Caco-2 (cell line): Measurements from ENCODE around the gene CNTNAP5. TPM values are rescaled to one million over a fixed set of nuclear protein-coding genes. Genes with fewer than 3 reads are reported as not detected.

Experiments used
- BruUV-seq: library from RNA; stranded (reverse); fragments of 400-500 nt; replicated peaks from 2 replicates; lab custom pipeline; 2021; lab: Mats Ljungman, UMichigan
- CTCF ChIA-PET: fragments of 300-600 bp; sonication (Branson Sonifier 250); formaldehyde crosslinking; loops from one replicate; lab custom pipeline; 2022; ENCODE audit warnings: antibody characterized with exemption; lab: Charles Lee
- POLR2A ChIA-PET: fragments of 300-600 bp; sonication (Branson Sonifier 250); formaldehyde crosslinking; loops from one replicate; lab custom pipeline; 2022; ENCODE audit warnings: antibody characterized with exemption; lab: Charles Lee
- DNase-seq, 2 experiments: peaks; one replicate each; pipeline versions ENCODE4 v3.0.0 to v3.0.0-alpha.2; 2020 to 2022
- H3K27me3 ChIP-seq: replicated peaks from 2 replicates; pipeline ENCODE4 v1.6.0; 2011; ENCODE audit warnings: low read length; ENCODE audit not compliant: control insufficient read depth, insufficient read depth
- H3K36me3 ChIP-seq: 2 replicates; pipeline ENCODE4 v1.5.1; 2011; ENCODE audit warnings: low read length; ENCODE audit not compliant: control insufficient read depth, insufficient read depth
- H3K4me1 ChIP-seq: fragments of 250-450 bp; sonication (Bioruptor Pico); 2 replicates; pipeline ENCODE4 v1.5.1; 2020; ENCODE audit warnings: mild to moderate bottlenecking
- H3K4me3 ChIP-seq: 2 replicates; pipeline ENCODE4 v1.5.1; 2011; ENCODE audit warnings: low read depth, mild to moderate bottlenecking, control low read depth, low read length
- H3K9me3 ChIP-seq: fragments of 250-450 bp; sonication (Bioruptor Pico); 2 replicates; pipeline ENCODE4 v1.5.1; 2020; ENCODE audit warnings: mild to moderate bottlenecking, moderate library complexity
- H3K27ac Mint-ChIP-seq: one replicate; pipeline ENCODE4 v1.8.0; 2022; ENCODE audit warnings: mixed read lengths; ENCODE audit not compliant: unreplicated experiment
- H3K27me3 Mint-ChIP-seq: one replicate; pipeline ENCODE4 v1.8.0; 2022; ENCODE audit warnings: mixed read lengths; ENCODE audit not compliant: insufficient read depth, unreplicated experiment
- H3K36me3 Mint-ChIP-seq: one replicate; pipeline ENCODE4 v1.8.0; 2022; ENCODE audit warnings: mild to moderate bottlenecking, mixed read lengths; ENCODE audit not compliant: insufficient read depth, unreplicated experiment
- H3K4me1 Mint-ChIP-seq: one replicate; pipeline ENCODE4 v1.8.0; 2022; ENCODE audit warnings: low read depth, mixed read lengths; ENCODE audit not compliant: unreplicated experiment
- H3K4me3 Mint-ChIP-seq: one replicate; pipeline ENCODE4 v1.8.0; 2022; ENCODE audit warnings: mild to moderate bottlenecking, moderate library complexity, mixed read lengths; ENCODE audit not compliant: unreplicated experiment
- H3K9me3 Mint-ChIP-seq: one replicate; pipeline ENCODE4 v1.8.0; 2022; ENCODE audit warnings: mixed read lengths; ENCODE audit not compliant: unreplicated experiment
- intact Hi-C: fragments of 100-400 bp; cut with micrococcal nuclease; formaldehyde crosslinking; loops from one replicate; pipeline ENCODE4 v1.10.0; 2022; ENCODE audit not compliant: unreplicated experiment
- total RNA-seq: library from RNA; stranded (reverse); gene quantifications from 2 replicates; pipeline ENCODE4 v1.2.3, GENCODE V29; 2022
- TF ChIP-seq, protein P1 (sequence below), 2 experiments: fragments of 200-600 bp in 1 of 2; IDR thresholded peaks; 1 replicate in 1 of 2; 2 replicates in 1 of 2; pipeline versions ENCODE4 v1.5.1 to v1.8.0; 2011 to 2022; ENCODE audit warnings: antibody characterized with exemption in 1 of 2, control low read depth in 1 of 2, inconsistent platforms in 1 of 2, low read depth in 1 of 2, low read length in 1 of 2, mild to moderate bottlenecking in 1 of 2, moderate library complexity in 1 of 2; ENCODE audit not compliant: insufficient read depth in 1 of 2, severe bottlenecking in 1 of 2, unreplicated experiment in 1 of 2

CNTNAP5 gene
- total RNA-seq, 1 experiment from 2014 or later = 0.14 TPM

- Mint-ChIP-seq H3K4me1 (no peaks in the 10 kb centered on the region), H3K27ac (no peak overlapping the region), H3K36me3 (no peaks in the 10 kb centered on the region), H3K9me3 (no peaks in the 10 kb centered on the region), H3K4me3 (no peak overlapping the region), H3K27me3 (no peaks in the 10 kb centered on the region)
- TF ChIP-seq, protein P1, sequence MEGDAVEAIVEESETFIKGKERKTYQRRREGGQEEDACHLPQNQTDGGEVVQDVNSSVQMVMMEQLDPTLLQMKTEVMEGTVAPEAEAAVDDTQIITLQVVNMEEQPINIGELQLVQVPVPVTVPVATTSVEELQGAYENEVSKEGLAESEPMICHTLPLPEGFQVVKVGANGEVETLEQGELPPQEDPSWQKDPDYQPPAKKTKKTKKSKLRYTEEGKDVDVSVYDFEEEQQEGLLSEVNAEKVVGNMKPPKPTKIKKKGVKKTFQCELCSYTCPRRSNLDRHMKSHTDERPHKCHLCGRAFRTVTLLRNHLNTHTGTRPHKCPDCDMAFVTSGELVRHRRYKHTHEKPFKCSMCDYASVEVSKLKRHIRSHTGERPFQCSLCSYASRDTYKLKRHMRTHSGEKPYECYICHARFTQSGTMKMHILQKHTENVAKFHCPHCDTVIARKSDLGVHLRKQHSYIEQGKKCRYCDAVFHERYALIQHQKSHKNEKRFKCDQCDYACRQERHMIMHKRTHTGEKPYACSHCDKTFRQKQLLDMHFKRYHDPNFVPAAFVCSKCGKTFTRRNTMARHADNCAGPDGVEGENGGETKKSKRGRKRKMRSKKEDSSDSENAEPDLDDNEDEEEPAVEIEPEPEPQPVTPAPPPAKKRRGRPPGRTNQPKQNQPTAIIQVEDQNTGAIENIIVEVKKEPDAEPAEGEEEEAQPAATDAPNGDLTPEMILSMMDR (IDR thresholded peaks at IDR 0.05; ENCODE audit: insufficient read depth in 1 of 2, low read depth in 1 of 2, low read length in 1 of 2, severe bottlenecking in 1 of 2, unreplicated experiment in 1 of 2) = no peak
- intact Hi-C loops = no loop called here
- DNase-seq = no peak
- H3K9me3 ChIP-seq = no peaks in the 10 kb centered on the region
- H3K27me3 ChIP-seq = no peaks in the 10 kb centered on the region
- ChIA-PET CTCF (no interaction called here), POLR2A (no interaction called here)
- H3K4me3 ChIP-seq = no peak overlapping the region
- no peaks in the 10 kb centered on the region for H3K4me1 ChIP-seq
- no peaks in the 10 kb centered on the region for H3K36me3 ChIP-seq
- no TSS peak for BruUV-seq
Measured at GRCh38 chr2:124213977-124214587, 189.0 kb downstream of the CNTNAP5 start.

GRCh38 chr2:124246170-124246569, 221.1 kb downstream of the CNTNAP5 start:
- Histone ChIP-seq H3K4me1 (no peaks in the 10 kb centered on the region), H3K36me3 (no peaks in the 10 kb centered on the region), H3K27me3 (no peaks in the 10 kb centered on the region), H3K9me3 (no peaks in the 10 kb centered on the region), H3K4me3 (no peak overlapping the region)
- TF ChIP-seq, protein P1 (IDR thresholded peaks at IDR 0.05; ENCODE audit: insufficient read depth in 1 of 2, low read depth in 1 of 2, low read length in 1 of 2, severe bottlenecking in 1 of 2, unreplicated experiment in 1 of 2) = no peak
- H3K36me3 Mint-ChIP-seq = no peaks in the 10 kb centered on the region
- DNase-seq = no peak
- H3K4me1 Mint-ChIP-seq = peaks cover 9% of the 10 kb centered on the region
- intact Hi-C loops = no loop called here
- H3K27me3 Mint-ChIP-seq = peaks cover 7% of the 10 kb centered on the region
- H3K9me3 Mint-ChIP-seq = no peaks in the 10 kb centered on the region
- H3K4me3 Mint-ChIP-seq = no peak overlapping the region
- BruUV-seq = no TSS peak
- POLR2A ChIA-PET = no interaction called here
- no peak overlapping the region for H3K27ac Mint-ChIP-seq
- CTCF ChIA-PET = no interaction called here

- Histone ChIP-seq H3K4me1 (no peaks in the 10 kb centered on the region), H3K4me3 (no peak overlapping the region), H3K36me3 (no peaks in the 10 kb centered on the region), H3K9me3 (no peaks in the 10 kb centered on the region), H3K27me3 (no peaks in the 10 kb centered on the region)
- Mint-ChIP-seq H3K4me1 (peaks cover 9% of the 10 kb centered on the region), H3K36me3 (no peaks in the 10 kb centered on the region), H3K27ac (no peak overlapping the region), H3K27me3 (peaks cover 2% of the 10 kb centered on the region), H3K4me3 (no peak overlapping the region), H3K9me3 (no peaks in the 10 kb centered on the region)
- no peak for DNase-seq
- intact Hi-C loops = no loop called here
- no TSS peak for BruUV-seq
- TF ChIP-seq, protein P1 (IDR thresholded peaks at IDR 0.05; ENCODE audit: insufficient read depth in 1 of 2, low read depth in 1 of 2, low read length in 1 of 2, severe bottlenecking in 1 of 2, unreplicated experiment in 1 of 2) = no peak
- CTCF ChIA-PET = interaction anchor here (0.5 kb wide), 1 partner anchor 203 kb away, joined by 3 read pairs; no protein-coding TSS in a partner anchor
- POLR2A ChIA-PET = no interaction called here
Measured at GRCh38 chr2:124248386-124248785, 223.3 kb downstream of the CNTNAP5 start.
